ENCODE results near the gene MED10. TPM values are rescaled to one million over a fixed set of nuclear protein-coding genes. Genes with fewer than 3 reads are reported as not detected.

Gene MED10
- total and polyA plus RNA-seq, 2 donors (not counting 3 experiments of a cell fraction or from before 2014, with no cell fraction given), result 55.6 to 56.3 TPM

DNA sequence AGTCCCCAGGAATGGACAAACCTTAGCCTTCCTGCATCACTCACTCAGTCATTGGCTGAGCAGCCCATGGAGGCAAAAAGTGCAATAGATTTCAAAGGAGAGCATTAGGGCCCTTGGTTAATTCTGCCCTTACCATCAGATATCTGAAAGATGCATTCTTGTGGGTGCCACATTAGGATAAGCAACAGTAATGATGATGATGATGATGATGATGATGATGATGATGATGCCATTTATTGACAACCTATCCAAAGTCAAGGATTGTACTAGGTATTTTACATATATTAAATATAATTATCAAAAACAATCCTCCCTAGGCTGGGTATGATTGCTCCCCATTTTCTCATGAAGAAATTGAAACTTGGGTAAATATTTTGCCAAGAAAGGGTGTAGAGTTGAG lies 9.6 kb upstream of the MED10 start:
- H3K27ac ChIP-seq (ENCODE audit: insufficient read depth, low read depth, low read length), result no peak overlapping the region
- FAIRE-seq, result no peak
- POLR2A ChIA-PET, result no interaction called here
- H3K4me1 ChIP-seq (ENCODE audit: control insufficient read depth, extremely low read depth, insufficient read depth, low read length), result no peaks in the 10 kb centered on the region
- no peak overlapping the region for H3K4me2 ChIP-seq (ENCODE audit: insufficient read depth, low read length)
- no peak overlapping the region for H3K9ac ChIP-seq (replicated peaks; ENCODE audit: extremely low read depth, insufficient read depth, low read length)
- no peak overlapping the region for H3K4me3 ChIP-seq (replicated peaks in 1 of 3; ENCODE audit: insufficient read depth in 1 of 3, low read depth in 1 of 3, low read length in 3 of 3)
- no peak for DNase-seq (ENCODE audit: low read depth, low spot score)
- TF ChIP-seq EZH2 (IDR thresholded peaks at IDR 0.05; ENCODE audit: borderline replicate concordance, low read depth, low read length, severe bottlenecking) (no peak), GATA2 (IDR thresholded peaks at IDR 0.05; ENCODE audit: insufficient read depth, insufficient read length, low read depth, low read length) (no peak), POLR2AphosphoS5 (IDR thresholded peaks at IDR 0.05; ENCODE audit: insufficient read depth, low read depth, low read length) (no peak)
- TF ChIP-seq, protein P1, sequence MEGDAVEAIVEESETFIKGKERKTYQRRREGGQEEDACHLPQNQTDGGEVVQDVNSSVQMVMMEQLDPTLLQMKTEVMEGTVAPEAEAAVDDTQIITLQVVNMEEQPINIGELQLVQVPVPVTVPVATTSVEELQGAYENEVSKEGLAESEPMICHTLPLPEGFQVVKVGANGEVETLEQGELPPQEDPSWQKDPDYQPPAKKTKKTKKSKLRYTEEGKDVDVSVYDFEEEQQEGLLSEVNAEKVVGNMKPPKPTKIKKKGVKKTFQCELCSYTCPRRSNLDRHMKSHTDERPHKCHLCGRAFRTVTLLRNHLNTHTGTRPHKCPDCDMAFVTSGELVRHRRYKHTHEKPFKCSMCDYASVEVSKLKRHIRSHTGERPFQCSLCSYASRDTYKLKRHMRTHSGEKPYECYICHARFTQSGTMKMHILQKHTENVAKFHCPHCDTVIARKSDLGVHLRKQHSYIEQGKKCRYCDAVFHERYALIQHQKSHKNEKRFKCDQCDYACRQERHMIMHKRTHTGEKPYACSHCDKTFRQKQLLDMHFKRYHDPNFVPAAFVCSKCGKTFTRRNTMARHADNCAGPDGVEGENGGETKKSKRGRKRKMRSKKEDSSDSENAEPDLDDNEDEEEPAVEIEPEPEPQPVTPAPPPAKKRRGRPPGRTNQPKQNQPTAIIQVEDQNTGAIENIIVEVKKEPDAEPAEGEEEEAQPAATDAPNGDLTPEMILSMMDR (IDR thresholded peaks at IDR 0.05; ENCODE audit: extremely low read depth in 1 of 2, insufficient read depth in 1 of 2, low read depth in 1 of 2, low read length in 2 of 2), result no peak
- no peaks in the 10 kb centered on the region for H3K79me2 ChIP-seq (ENCODE audit: control insufficient read depth, insufficient read depth, low read length)
- no peaks in the 10 kb centered on the region for H3K9me3 ChIP-seq (replicated peaks; ENCODE audit: control insufficient read depth, insufficient read depth, low read length)
- no peaks in the 10 kb centered on the region for H3K9me1 ChIP-seq (replicated peaks; ENCODE audit: control insufficient read depth, extremely low read depth, insufficient read depth, low read length)
- intact Hi-C loops (cut with micrococcal nuclease) (no loop called here), dilution Hi-C loops (cut with MboI; ENCODE audit: extremely low pct_ligation_motif_present, low sequenced_read_pairs) (no loop called here)
- H4K20me1 ChIP-seq (replicated peaks; ENCODE audit: control insufficient read depth, extremely low read depth, insufficient read depth, low read length), result no peaks in the 10 kb centered on the region
- peaks cover 6 to 8% of the 10 kb centered on the region in 2 experiments for H3K27me3 ChIP-seq (ENCODE audit: control insufficient read depth in 2 of 2, insufficient read depth in 2 of 2, low read length in 2 of 2)
- no TSS peak for BruUV-seq (replicated peaks)
- no peak overlapping the region for H2AFZ ChIP-seq (ENCODE audit: low read depth, low read length)
- CTCF ChIA-PET, result no interaction called here
- H3K36me3 ChIP-seq (ENCODE audit: control insufficient read depth in 2 of 2, extremely low read depth in 1 of 2, insufficient read depth in 2 of 2, low read length in 2 of 2), result no peaks in the 10 kb centered on the region

GRCh38 chr5:6386271-6386670 lies 7.9 kb upstream of the MED10 start:
- no peaks in the 10 kb centered on the region for H4K20me1 ChIP-seq (replicated peaks; ENCODE audit: control insufficient read depth, extremely low read depth, insufficient read depth, low read length)
- no peaks in the 10 kb centered on the region for H3K4me1 ChIP-seq (ENCODE audit: control insufficient read depth, extremely low read depth, insufficient read depth, low read length)
- POLR2A ChIA-PET, result interaction anchor here (0.6 kb wide), 1 partner anchor 348 kb away, joined by 3 read pairs; no protein-coding TSS in a partner anchor
- no peak overlapping the region for H3K9ac ChIP-seq (replicated peaks; ENCODE audit: extremely low read depth, insufficient read depth, low read length)
- no peak for DNase-seq (ENCODE audit: low read depth, low spot score)
- dilution Hi-C loops (cut with MboI; ENCODE audit: extremely low pct_ligation_motif_present, low sequenced_read_pairs), result no loop called here
- BruUV-seq (replicated peaks), result no TSS peak
- H3K4me3 ChIP-seq (replicated peaks in 1 of 3; ENCODE audit: insufficient read depth in 1 of 3, low read depth in 1 of 3, low read length in 3 of 3), result no peak overlapping the region
- H3K27ac ChIP-seq (ENCODE audit: insufficient read depth, low read depth, low read length), result no peak overlapping the region
- H3K27me3 ChIP-seq (ENCODE audit: control insufficient read depth in 2 of 2, insufficient read depth in 2 of 2, low read length in 2 of 2), result peaks cover 6% of the 10 kb centered on the region in 2 experiments
- H3K9me3 ChIP-seq (replicated peaks; ENCODE audit: control insufficient read depth, insufficient read depth, low read length), result no peaks in the 10 kb centered on the region
- no peaks in the 10 kb centered on the region for H3K36me3 ChIP-seq (ENCODE audit: control insufficient read depth in 2 of 2, extremely low read depth in 1 of 2, insufficient read depth in 2 of 2, low read length in 2 of 2)
- no peaks in the 10 kb centered on the region for H3K79me2 ChIP-seq (ENCODE audit: control insufficient read depth, insufficient read depth, low read length)
- TF ChIP-seq EZH2 (IDR thresholded peaks at IDR 0.05; ENCODE audit: borderline replicate concordance, low read depth, low read length, severe bottlenecking), result no peak
- no peak for TF ChIP-seq GATA2 (IDR thresholded peaks at IDR 0.05; ENCODE audit: insufficient read depth, insufficient read length, low read depth, low read length)
- no peak for TF ChIP-seq MYC (IDR thresholded peaks at IDR 0.05; ENCODE audit: low read depth, low read length)
- TF ChIP-seq POLR2A (IDR thresholded peaks at IDR 0.05; ENCODE audit: low read depth, low read length), result no peak
- TF ChIP-seq, protein P2, sequence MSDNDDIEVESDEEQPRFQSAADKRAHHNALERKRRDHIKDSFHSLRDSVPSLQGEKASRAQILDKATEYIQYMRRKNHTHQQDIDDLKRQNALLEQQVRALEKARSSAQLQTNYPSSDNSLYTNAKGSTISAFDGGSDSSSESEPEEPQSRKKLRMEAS (IDR thresholded peaks at IDR 0.05; ENCODE audit: insufficient read depth, insufficient read length), result no peak
- TF ChIP-seq, protein P1 (IDR thresholded peaks at IDR 0.05; ENCODE audit: extremely low read depth in 1 of 2, insufficient read depth in 1 of 2, low read depth in 1 of 2, low read length in 2 of 2), result no peak
- no peak for TF ChIP-seq JUN (IDR thresholded peaks at IDR 0.05; ENCODE audit: borderline replicate concordance, insufficient read depth, insufficient read length, low read depth)
- TF ChIP-seq FOS (IDR thresholded peaks at IDR 0.05; ENCODE audit: borderline replicate concordance, insufficient read depth, low read length), result no peak
- no peak for TF ChIP-seq POLR2AphosphoS5 (IDR thresholded peaks at IDR 0.05; ENCODE audit: insufficient read depth, low read depth, low read length)
- FAIRE-seq, result no peak
- H3K4me2 ChIP-seq (ENCODE audit: insufficient read depth, low read length), result no peak overlapping the region
- no peaks in the 10 kb centered on the region for H3K9me1 ChIP-seq (replicated peaks; ENCODE audit: control insufficient read depth, extremely low read depth, insufficient read depth, low read length)
- H2AFZ ChIP-seq (ENCODE audit: low read depth, low read length), result no peak overlapping the region
- intact Hi-C loops (cut with micrococcal nuclease), result no loop called here
- CTCF ChIA-PET, result interaction anchor here (0.9 to 2.8 kb wide), 2 partner anchors 31 to 49 kb away, joined by 3 to 11 read pairs; no protein-coding TSS in a partner anchor

Measured in endothelial cell of umbilical vein (primary cell).